ENCODE measurements around the gene NKD1.

- no peak for TF ChIP-seq CTCF (IDR thresholded peaks at IDR 0.05)
- TF ChIP-seq POLR2AphosphoS5 (IDR thresholded peaks at IDR 0.05; ENCODE audit: insufficient read depth in 1 of 2, low read depth in 1 of 2): peak in 1 of 2 donors; percentile 78
- TF ChIP-seq POLR2A (IDR thresholded peaks at IDR 0.05): no peak
Measured at GRCh38 chr16:50585331-50585776, 37.2 kb downstream of the NKD1 start.

Measured in vagina (tissue), 2 donors.